Spinal cord (tissue), 10 donors: ENCODE measurements around the gene ATP11B. TPM values are rescaled to one million over a fixed set of nuclear protein-coding genes. Genes with fewer than 3 reads are reported as not detected.

Source experiments
- DNase-seq, 6 donors: peaks; one replicate each; pipeline versions ENCODE4 v3.0.0 to v3.0.0-alpha.2; 2013 to 2015; ENCODE audit warnings: low spot score in 6 of 6, low read depth in 4 of 6
- H3K27ac ChIP-seq: one replicate; pipeline ENCODE4 v1.5.1; 2013; ENCODE audit warnings: low read depth, low read length, control low read depth
- H3K27me3 ChIP-seq: one replicate; pipeline ENCODE4 v1.6.1; 2013; ENCODE audit warnings: low read length; ENCODE audit not compliant: control insufficient read depth, insufficient read depth
- H3K36me3 ChIP-seq: one replicate; pipeline ENCODE4 v1.6.1; 2013; ENCODE audit warnings: low read length; ENCODE audit not compliant: control insufficient read depth, insufficient read depth
- H3K4me1 ChIP-seq: one replicate; pipeline ENCODE4 v1.6.1; 2013; ENCODE audit warnings: low read length; ENCODE audit not compliant: control insufficient read depth, insufficient read depth
- H3K4me3 ChIP-seq: one replicate; pipeline ENCODE4 v1.5.1; 2013; ENCODE audit warnings: low read depth, low read length, control low read depth
- H3K9me3 ChIP-seq: one replicate; pipeline ENCODE4 v1.6.1; 2013; ENCODE audit warnings: low read length; ENCODE audit not compliant: control insufficient read depth, insufficient read depth
- WGBS: methylation state at CpG from one replicate; pipeline ENCODE4 v1.1.5; 2013; ENCODE audit warnings: missing lambda C conversion rate; ENCODE audit not compliant: insufficient coverage; 5-methylcytosine and 5-hydroxymethylcytosine counted together
- polyA plus RNA-seq, 2 donors: library from polyadenylated mRNA; unstranded; fragments of 120-200 nt; gene quantifications; one replicate each; pipeline ENCODE4 v1.2.1, GENCODE V29; 2013; ENCODE audit not compliant: insufficient read length in 2 of 2
- total RNA-seq, 2 donors: library from RNA; depleted of rRNA in 1 of 2; stranded (reverse); fragments of 120-200 nt in 1 of 2; fragments of >200 nt in 1 of 2; gene quantifications; one replicate each; pipeline versions ENCODE4 v1.2.3 to v1.2.4, GENCODE V29; 2013 to 2014
- donor health status: healthy.

ATP11B gene
- total and polyA plus RNA-seq, 4 donors = 18.3 to 98.8 (median 45.2) TPM

DNA sequence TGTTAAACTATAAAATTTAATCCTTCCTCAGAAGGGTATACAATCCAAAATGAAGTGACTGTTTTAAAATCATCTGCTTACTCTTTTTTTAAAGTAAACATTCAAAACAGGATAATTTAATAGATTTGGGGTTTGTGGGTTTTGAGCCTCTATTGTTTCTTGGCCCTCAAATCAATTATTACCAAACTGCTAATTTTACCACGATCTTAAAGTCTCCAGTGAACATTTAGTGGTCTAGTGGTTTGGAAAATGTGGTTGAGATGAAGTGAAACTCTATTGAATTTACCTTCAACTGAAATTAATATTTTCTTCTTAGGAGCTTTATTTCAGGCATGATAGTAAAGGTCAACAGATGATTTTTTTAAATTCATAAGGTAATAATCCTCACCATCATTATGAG lies 11.2 kb upstream of the ATP11B start:
- no CpG with 5 or more reads among the region's 1 CpG for WGBS
- no peak overlapping the region for H3K27ac ChIP-seq
- DNase-seq = no peak
- H3K4me1 ChIP-seq = no peaks in the 10 kb centered on the region
- no peaks in the 10 kb centered on the region for H3K9me3 ChIP-seq
- no peaks in the 10 kb centered on the region for H3K27me3 ChIP-seq
- no peaks in the 10 kb centered on the region for H3K36me3 ChIP-seq
- H3K4me3 ChIP-seq = no peak overlapping the region

DNA sequence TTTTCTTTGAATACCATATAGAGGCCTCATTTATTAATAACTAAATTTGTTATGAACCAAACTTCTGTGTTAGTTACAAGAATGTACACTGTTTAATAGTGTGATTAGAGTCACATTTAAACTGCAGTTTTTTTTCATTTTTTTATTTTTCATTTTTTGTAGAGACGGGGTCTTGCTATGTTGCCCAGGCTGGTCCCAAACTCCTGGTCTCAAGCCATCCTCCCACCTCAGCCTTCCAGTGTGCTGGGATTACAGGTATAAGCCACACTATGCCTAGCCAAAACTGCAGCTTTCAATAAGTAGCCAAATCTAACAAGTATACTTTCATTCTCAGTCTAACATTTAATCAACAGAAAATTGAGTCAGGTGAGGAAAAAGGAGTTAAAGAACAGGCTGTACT lies 10.2 kb upstream of the ATP11B start:
- H3K27ac ChIP-seq = no peak overlapping the region
- no peaks in the 10 kb centered on the region for H3K9me3 ChIP-seq
- no peaks in the 10 kb centered on the region for H3K36me3 ChIP-seq
- no peaks in the 10 kb centered on the region for H3K27me3 ChIP-seq
- no peak overlapping the region for H3K4me3 ChIP-seq
- no peaks in the 10 kb centered on the region for H3K4me1 ChIP-seq
- WGBS = no CpG with 5 or more reads among the region's 1 CpG
- no peak for DNase-seq

DNA sequence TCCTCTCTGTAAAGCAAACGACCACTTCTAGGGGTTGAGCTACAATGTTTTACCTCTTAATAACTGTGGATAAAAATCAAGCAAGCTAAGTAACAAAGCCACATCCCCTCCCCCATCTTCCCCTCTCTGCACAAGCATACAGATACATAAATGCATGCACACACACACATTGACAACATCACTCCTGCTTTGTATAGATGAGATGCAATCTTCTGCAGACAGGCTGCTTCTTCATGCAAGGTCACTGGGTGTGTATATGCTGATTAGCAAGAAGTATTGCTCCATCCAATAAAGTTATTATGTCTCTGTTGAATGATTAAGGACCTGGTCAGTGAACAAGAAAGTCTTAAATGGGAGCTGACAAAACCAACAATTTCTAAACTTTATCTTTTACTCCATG lies 8.8 kb upstream of the ATP11B start:
- no peaks in the 10 kb centered on the region for H3K27me3 ChIP-seq
- H3K4me1 ChIP-seq = no peaks in the 10 kb centered on the region
- no peak for DNase-seq
- no peak overlapping the region for H3K27ac ChIP-seq
- no peaks in the 10 kb centered on the region for H3K36me3 ChIP-seq
- no CpG with 5 or more reads among the region's 1 CpG for WGBS
- no peak overlapping the region for H3K4me3 ChIP-seq
- H3K9me3 ChIP-seq = no peaks in the 10 kb centered on the region

- DNase-seq = no peak
- H3K4me1 ChIP-seq = no peaks in the 10 kb centered on the region
- H3K4me3 ChIP-seq = no peak overlapping the region
- no peaks in the 10 kb centered on the region for H3K27me3 ChIP-seq
- H3K27ac ChIP-seq = no peak overlapping the region
- no peaks in the 10 kb centered on the region for H3K9me3 ChIP-seq
- H3K36me3 ChIP-seq = no peaks in the 10 kb centered on the region
- WGBS = 89% methylated on average over 3 of the region's 3 CpGs
Observed at GRCh38 chr3:182785142-182785541, 8.2 kb upstream of the ATP11B start.

GRCh38 chr3:182785756-182786155 lies 7.5 kb upstream of the ATP11B start:
- no peak overlapping the region for H3K4me3 ChIP-seq
- H3K36me3 ChIP-seq = no peaks in the 10 kb centered on the region
- no peak for DNase-seq
- H3K9me3 ChIP-seq = no peaks in the 10 kb centered on the region
- no peak overlapping the region for H3K27ac ChIP-seq
- H3K27me3 ChIP-seq = peaks cover 3% of the 10 kb centered on the region
- no peaks in the 10 kb centered on the region for H3K4me1 ChIP-seq

DNA sequence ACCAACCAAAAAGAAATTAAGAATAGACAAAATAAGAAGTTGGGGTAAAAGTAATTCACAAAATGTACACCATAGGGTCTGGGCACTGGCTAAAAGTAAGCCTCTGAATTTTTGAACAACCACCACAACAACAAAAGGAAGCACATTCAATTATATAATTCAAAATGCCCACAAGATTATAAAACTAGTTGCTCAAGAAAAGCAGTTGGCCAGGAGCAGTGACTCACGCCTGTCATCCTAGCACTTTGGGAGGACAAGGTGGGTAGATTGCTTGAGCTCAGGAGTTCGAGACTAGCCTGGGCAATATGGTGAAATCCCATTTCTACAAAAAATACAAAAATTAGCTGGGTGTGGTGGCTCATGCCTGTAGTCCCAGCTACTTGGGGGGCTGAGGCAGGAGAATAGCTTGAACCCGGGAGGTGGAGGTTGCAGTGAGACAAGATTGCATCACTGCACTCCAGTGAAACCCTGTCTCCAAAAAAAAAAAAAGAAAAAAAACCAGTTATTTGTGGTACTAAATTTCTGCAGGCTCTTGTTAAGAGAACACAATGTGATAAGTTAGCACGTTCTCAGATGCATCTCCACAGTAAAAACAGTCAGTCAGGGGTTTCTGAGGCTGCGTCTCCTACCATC lies 6.6 kb upstream of the ATP11B start:
- Histone ChIP-seq H3K27ac (no peak overlapping the region), H3K4me3 (no peak overlapping the region), H3K9me3 (no peaks in the 10 kb centered on the region), H3K4me1 (no peaks in the 10 kb centered on the region), H3K36me3 (no peaks in the 10 kb centered on the region), H3K27me3 (peaks cover 4% of the 10 kb centered on the region)
- WGBS = 67% methylated on average over 1 of the region's 5 CpGs
- no peak for DNase-seq

DNA sequence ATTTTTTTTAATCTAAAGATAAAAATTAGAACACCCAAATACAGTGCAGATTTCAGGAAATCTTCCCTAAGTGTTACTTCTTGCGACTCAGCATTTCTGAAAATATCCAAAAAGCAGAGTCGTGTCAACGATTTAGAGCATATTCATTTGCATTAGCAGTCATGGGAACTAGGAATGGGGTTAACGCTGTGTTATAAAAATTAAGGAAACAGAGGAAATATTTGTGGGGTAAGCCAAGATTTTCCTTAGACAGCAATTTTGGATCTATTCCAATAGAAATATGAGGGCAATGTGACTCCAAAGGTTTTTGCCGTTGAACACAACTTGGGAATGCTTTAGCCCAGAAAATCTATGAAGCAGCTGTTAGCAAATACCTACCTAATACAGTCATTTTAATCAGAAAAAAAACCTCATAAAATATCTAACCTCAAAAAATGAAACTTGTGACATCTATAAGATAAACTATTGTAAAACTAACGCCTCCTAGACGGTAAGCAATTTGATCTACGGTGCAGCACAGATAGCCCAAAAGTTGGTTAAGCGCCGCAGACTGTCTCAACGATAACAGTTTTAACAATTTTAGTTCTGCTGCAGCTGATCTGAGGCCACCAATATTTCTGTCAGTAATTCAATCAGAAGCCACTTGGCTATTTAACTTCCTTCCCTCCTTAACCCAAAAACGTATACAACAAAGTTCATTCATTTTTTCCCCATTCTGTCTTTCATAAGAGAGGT lies 5.8 kb upstream of the ATP11B start:
- H3K27me3 ChIP-seq = peaks cover 4% of the 10 kb centered on the region
- WGBS = 92% methylated on average over 7 of the region's 12 CpGs
- H3K4me1 ChIP-seq = no peaks in the 10 kb centered on the region
- H3K4me3 ChIP-seq = no peak overlapping the region
- no peaks in the 10 kb centered on the region for H3K36me3 ChIP-seq
- no peak overlapping the region for H3K27ac ChIP-seq
- peak in 1 of 6 donors; percentile 13 for DNase-seq
- no peaks in the 10 kb centered on the region for H3K9me3 ChIP-seq

GRCh38 chr3:182789371-182789770 lies 3.9 kb upstream of the ATP11B start:
- DNase-seq = peak in 1 of 6 donors; percentile 7
- Histone ChIP-seq H3K4me3 (no peak overlapping the region), H3K27ac (no peak overlapping the region), H3K27me3 (peaks cover 4% of the 10 kb centered on the region), H3K9me3 (no peaks in the 10 kb centered on the region), H3K4me1 (no peaks in the 10 kb centered on the region), H3K36me3 (no peaks in the 10 kb centered on the region)
- 80% methylated on average over 1 of the region's 1 CpG for WGBS

GRCh38 chr3:182790612-182791011 lies 2.7 kb upstream of the ATP11B start:
- whole genome bisulfite sequencing = no CpG with 5 or more reads among the region's 1 CpG
- no peak overlapping the region for H3K4me3 ChIP-seq
- no peaks in the 10 kb centered on the region for H3K4me1 ChIP-seq
- H3K27me3 ChIP-seq = peaks cover 4% of the 10 kb centered on the region
- no peak for DNase-seq
- no peak overlapping the region for H3K27ac ChIP-seq
- no peaks in the 10 kb centered on the region for H3K9me3 ChIP-seq
- H3K36me3 ChIP-seq = no peaks in the 10 kb centered on the region
